ENCODE measurements around the gene FN3KRP. TPM values are rescaled to one million over a fixed set of nuclear protein-coding genes. Genes with fewer than 3 reads are reported as not detected.
A peak's percentile ranks its signal among the peaks of the same experiment; 100 is the strongest.

The FN3KRP gene
- total RNA-seq, 2 donors from 2014 or later, result 26.1 to 28.3 TPM

DNA sequence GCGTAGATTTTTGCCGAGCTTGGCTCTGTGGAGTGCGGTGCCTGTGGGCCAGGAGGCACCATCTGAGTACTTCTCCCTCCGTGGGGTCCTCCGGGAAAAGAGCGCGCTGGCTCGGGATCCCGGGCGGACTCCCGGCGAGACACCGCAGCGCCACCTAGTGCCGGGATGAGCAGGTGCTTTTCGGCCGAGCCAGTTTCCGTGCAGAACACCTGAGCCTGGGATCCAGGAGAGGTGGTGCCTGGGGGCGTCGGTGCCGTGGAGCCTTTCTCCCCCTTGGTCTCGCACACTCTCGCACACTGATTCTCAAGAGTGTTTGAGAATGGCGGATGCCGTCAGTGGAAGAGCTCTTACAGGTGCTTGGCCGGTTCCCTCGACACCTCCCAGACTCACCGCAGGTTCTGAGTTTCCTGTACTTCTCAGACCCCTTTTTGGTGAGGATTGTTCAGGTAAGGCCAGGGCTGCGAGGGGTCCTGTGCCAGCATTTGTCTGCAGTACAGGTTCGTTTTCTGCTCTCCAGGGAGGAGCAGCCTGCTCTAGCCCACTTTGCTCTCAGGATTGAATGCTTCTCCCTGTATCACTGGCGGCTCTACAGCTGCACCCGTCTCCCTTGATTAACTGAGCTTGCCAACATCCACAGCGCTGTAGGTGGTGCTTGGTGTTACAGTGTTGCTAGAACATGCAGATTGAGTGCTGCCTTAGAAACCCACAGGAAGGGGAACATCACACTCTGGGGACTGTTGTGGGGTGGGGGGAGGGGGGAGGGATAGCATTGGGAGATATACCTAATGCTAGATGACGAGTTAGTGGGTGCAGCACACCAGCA is 58.7 kb downstream of the FN3KRP start:
- Histone ChIP-seq H3K4me1 (replicated peaks) (no peaks in the 10 kb centered on the region), H3K9me3 (no peaks in the 10 kb centered on the region), H3K36me3 (no peaks in the 10 kb centered on the region), H3K4me3 (peak overlapping the region in 1 of 2 donors; percentile 7), H3K27ac (no peak overlapping the region), H3K27me3 (replicated peaks; ENCODE audit: insufficient read depth) (no peaks in the 10 kb centered on the region)
- WGBS, result 35% methylated on average over 34 of the region's 34 CpGs
- intact Hi-C loops (cut with DNase I), result loop anchor here (5.0 to 10.0 kb wide), 2 partner anchors 108 to 420 kb away; partner anchors contain the start of gene TEX19
- DNase-seq (ENCODE audit: low spot score), result peak; percentile 70
- TF ChIP-seq, protein P1, sequence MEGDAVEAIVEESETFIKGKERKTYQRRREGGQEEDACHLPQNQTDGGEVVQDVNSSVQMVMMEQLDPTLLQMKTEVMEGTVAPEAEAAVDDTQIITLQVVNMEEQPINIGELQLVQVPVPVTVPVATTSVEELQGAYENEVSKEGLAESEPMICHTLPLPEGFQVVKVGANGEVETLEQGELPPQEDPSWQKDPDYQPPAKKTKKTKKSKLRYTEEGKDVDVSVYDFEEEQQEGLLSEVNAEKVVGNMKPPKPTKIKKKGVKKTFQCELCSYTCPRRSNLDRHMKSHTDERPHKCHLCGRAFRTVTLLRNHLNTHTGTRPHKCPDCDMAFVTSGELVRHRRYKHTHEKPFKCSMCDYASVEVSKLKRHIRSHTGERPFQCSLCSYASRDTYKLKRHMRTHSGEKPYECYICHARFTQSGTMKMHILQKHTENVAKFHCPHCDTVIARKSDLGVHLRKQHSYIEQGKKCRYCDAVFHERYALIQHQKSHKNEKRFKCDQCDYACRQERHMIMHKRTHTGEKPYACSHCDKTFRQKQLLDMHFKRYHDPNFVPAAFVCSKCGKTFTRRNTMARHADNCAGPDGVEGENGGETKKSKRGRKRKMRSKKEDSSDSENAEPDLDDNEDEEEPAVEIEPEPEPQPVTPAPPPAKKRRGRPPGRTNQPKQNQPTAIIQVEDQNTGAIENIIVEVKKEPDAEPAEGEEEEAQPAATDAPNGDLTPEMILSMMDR (IDR thresholded peaks at IDR 0.05), result peak; percentile 66 to 89 (median 82)
- TF ChIP-seq POLR2AphosphoS5 (IDR thresholded peaks at IDR 0.05) (peak; percentile 24), POLR2A (IDR thresholded peaks at IDR 0.05) (no peak)

DNA sequence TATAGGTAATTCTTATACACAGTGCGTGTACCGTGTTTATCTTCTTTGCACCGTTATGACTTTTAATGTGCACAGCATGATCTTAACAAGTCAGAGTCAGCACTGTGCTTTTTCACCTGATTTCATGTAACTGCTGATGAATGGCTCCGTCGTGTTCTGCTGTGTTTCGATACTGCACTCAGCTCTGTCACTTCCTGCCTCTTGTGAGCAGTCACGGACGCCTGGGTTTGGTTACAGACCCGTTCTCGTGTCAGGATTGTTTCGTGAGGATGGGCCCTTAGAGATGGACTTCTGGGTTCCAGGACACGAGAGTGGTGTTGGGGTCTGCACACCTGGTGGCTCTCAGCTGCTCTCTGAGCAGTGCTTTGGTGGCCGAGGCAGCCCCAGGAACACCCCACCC is 59.9 kb downstream of the FN3KRP start:
- no peak overlapping the region for H3K27ac ChIP-seq
- H3K4me3 ChIP-seq, result no peak overlapping the region
- WGBS, result 89% methylated on average over 13 of the region's 13 CpGs
- TF ChIP-seq, protein P1 (IDR thresholded peaks at IDR 0.05), result no peak
- TF ChIP-seq POLR2AphosphoS5 (IDR thresholded peaks at IDR 0.05) (no peak), POLR2A (IDR thresholded peaks at IDR 0.05) (no peak)
- no peaks in the 10 kb centered on the region for H3K9me3 ChIP-seq
- no peaks in the 10 kb centered on the region for H3K36me3 ChIP-seq
- intact Hi-C loops (cut with DNase I), result loop anchor here (5.0 to 10.0 kb wide), 2 partner anchors 109 to 422 kb away; partner anchors contain the start of gene TEX19
- no peak for DNase-seq (ENCODE audit: low spot score)
- no peaks in the 10 kb centered on the region for H3K27me3 ChIP-seq (replicated peaks; ENCODE audit: insufficient read depth)
- no peaks in the 10 kb centered on the region for H3K4me1 ChIP-seq (replicated peaks)

Small RNAs within 50 kb of the gene (microRNA-seq; reads per million reads assigned to microRNA genes)
- gene MIR4525, result 3.9 reads per million, percentile 40 among the genes with 10 or more reads in this experiment

Small RNAs within 50 kb of the gene (small RNA-seq; reads per million reads assigned to genes)
- 0 to 0.30 reads per million in 2 donors for gene MIR4525

Other genes starting within 250 kb of the FN3KRP start
- 10 to 100 TPM; 47.9 to 85.5 TPM for gene FOXK2, start 197.0 kb upstream of the FN3KRP start, total RNA-seq
- 100 to 1,000 TPM in 1 of 2 donors, 10 to 100 TPM in 1; 97.8 to 146 TPM for gene WDR45B, start 68.3 kb upstream of the FN3KRP start, total RNA-seq
- 10 to 100 TPM; 23.8 to 34.9 TPM for gene RAB40B, start 18.0 kb upstream of the FN3KRP start, total RNA-seq
- 10 to 100 TPM; 16.9 to 32.2 TPM for gene FN3K, start 18.9 kb downstream of the FN3KRP start, total RNA-seq
- gene TBCD, start 35.4 kb downstream of the FN3KRP start, total RNA-seq, result 100 to 1,000 TPM in 1 of 2 donors, 10 to 100 TPM in 1; 64.0 to 123 TPM
- 10 to 100 TPM in 1 of 2 donors, 1 to 10 TPM in 1; 7.0 to 10.3 TPM for gene ZNF750, start 123.3 kb downstream of the FN3KRP start, total RNA-seq